Endothelial cell of hepatic sinusoid (primary cell): ENCODE data around the gene TUB.

Experiments
- in situ Hi-C: cut with HindIII; loops from 2 replicates; pipeline ENCODE4 v1.10.0; 2017; ENCODE audit warnings: low sequenced_read_pairs

Gene TUB

DNA sequence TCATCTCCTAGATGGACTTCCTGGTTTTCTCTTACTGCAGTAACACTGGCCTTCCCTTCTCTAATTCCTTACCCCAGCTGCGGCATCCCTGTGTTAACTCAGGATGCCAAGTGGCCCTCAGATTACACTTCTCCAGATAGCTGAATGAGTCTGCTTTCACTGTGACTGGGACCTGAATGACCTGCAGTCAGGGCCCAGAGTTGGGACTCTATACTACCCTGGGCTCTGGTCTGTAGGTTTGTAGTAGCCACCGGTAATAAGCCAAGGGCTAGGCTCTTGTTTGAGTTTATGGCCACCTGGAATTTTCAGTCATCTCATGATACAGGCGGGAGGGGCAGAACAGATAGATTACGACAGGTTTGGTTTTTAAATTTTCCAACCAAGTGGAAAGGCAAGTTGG lies 24.1 kb downstream of the TUB start:
- in situ Hi-C loops = no loop called here

DNA sequence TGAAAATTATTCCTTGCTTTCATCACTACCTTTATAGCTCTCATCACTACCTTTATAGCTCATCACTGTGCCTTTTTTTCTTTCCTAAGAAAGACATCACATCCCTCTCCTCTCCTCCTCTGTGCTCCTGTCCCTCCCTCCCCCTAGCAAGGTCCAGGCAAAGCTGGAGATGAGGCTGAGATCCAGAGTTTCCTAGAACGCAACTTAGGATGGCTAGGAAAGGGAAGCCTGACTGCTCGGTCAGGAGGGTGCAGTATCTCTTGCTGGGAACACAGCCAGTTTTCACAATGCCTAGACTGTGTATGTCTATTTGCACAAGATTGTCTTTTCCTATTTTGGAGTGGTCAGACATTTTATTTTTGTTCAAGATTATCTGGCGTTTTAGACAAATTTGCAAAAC lies 24.7 kb downstream of the TUB start:
- in situ Hi-C loops = no loop called here

DNA sequence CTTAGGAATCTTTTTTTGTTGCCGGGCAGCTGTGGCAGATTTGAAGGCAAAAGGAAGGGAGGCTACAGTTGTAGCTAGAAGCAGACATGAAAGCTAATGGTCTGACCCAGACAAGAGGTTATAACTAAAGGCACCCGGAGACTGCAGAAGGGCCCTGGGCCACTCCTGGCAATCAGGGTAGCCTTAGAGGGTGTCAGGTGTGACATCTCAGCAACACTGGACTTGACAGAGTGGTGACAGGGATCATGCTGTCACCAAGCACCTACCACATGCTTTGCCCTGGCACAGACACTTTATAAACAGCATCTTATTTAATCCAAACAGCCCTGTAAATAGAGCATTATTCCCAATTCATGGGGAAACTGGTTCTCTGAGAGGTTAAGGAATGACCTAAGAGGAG lies 25.7 kb downstream of the TUB start:
- in situ Hi-C loops = no loop called here

DNA sequence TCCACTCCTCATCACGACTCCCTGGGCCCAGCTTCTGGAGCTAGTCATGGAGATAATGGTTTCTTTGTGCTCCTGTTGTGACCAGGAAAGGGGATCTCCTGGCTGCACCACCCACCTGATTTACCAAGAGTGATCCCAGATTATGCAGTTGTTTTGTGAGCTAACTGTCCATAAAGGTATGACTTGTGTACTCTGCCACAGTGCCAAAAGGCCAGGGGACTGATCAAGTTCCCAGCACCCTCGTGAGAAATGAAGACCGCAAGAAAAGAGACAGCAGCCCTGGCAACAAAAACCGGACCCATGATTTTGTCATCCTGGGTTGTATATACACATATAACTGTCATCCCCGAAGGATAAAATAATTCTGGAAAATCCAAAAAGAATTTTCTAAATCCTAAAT lies 26.6 kb downstream of the TUB start:
- in situ Hi-C loops = no loop called here

DNA sequence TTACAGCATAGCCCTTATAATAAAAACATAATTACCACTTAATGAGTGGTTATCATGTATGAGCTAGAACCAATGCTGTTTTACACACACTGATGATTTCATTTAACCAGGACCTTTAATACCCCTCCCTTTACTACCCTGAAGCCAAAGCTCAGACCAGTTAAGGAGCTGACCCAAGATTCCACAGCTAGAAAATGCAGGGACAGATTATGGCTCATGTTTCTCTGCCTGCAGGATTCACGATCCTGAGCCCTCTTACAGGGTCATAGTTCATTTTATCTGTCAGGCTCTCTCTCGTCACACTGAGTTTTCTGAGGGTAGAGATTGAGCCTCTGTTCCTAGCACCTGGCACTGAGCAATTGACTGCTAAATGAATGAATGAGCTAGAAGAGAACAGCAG lies 27.4 kb downstream of the TUB start:
- in situ Hi-C loops = no loop called here

DNA sequence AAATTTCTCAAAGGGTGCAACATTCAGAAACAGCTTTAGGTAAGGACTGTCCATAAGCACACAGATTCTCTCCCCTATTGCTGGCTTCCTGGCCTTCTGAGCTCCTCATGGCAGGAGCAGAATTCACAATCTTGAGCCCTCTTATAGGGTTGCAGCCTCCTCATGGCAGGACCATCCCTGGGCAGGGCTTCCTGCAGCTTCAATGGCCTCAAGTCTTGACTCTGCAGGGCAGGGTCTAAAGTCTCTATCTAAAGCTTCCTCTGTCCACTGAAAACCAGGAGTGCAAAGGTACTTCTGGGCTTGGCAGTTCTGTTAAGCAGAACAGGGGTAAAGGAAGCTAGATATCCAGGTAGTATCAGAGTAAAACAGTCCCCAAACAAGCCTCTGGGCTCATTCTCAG lies 28.7 kb downstream of the TUB start:
- in situ Hi-C loops = no loop called here

DNA sequence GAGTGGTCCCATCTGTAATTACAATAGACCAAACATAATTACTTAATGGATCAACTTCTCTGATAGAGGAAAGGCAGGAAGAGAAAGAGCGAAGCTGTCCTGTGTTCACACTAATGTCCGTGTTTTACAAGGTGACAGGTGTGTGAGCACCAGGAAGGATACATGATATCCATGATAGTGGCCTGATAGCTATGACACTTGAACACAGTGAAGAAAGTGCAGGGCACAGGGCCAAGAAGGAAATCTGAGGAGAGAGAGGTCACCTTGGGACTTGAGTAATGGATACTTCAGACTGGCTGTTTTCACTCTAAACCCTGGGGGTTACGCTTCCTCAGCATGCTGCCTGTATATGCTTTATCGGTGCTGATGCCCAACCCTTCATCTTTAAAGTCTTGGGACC lies 29.4 kb downstream of the TUB start:
- in situ Hi-C loops = no loop called here

DNA sequence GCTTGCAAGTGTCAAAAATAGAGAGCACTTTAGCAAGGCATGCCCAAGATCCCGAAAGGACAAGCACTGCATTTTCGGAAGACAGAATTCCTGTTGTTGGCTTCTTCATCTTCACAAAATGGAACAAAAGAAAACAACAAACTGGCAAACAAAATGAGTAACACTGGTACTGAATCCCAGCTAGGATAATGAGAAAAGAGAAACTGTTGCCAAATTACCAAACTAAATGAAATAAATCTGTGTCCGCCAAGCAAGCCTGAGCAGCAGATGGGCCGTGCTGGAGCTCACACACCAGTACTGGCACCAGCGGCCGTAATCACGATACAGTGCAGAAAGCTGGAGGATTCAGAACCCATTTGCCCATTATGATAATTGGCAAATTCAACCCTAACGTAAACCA lies 30.6 kb downstream of the TUB start:
- in situ Hi-C loops = no loop called here

DNA sequence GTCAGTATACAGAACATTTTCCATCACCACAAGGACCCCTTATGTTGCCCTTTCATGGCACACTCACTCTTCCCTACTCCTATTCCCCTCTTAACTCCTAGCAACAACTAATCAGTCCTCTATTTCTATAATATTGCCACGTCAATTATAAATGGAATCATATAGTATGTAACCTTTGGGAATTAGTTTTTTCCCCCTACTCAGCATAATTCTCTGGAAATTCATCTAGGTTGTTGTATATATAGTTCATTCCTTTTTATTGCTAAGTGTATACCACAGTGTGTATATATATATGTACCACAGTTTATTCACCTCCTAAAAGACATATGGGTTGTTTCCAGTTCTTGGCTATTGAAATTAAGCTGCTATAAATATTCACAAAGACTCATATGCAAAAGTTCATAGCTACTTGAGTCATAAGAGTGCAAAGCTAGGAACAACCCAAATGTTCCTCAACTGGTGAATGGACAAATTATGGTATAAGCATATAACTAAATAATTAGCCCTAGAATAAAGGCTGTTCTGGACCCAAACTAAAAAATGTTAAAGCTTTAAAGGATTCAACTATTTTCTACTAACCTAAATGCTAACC lies 41.3 kb downstream of the TUB start:
- in situ Hi-C loops = no loop called here

DNA sequence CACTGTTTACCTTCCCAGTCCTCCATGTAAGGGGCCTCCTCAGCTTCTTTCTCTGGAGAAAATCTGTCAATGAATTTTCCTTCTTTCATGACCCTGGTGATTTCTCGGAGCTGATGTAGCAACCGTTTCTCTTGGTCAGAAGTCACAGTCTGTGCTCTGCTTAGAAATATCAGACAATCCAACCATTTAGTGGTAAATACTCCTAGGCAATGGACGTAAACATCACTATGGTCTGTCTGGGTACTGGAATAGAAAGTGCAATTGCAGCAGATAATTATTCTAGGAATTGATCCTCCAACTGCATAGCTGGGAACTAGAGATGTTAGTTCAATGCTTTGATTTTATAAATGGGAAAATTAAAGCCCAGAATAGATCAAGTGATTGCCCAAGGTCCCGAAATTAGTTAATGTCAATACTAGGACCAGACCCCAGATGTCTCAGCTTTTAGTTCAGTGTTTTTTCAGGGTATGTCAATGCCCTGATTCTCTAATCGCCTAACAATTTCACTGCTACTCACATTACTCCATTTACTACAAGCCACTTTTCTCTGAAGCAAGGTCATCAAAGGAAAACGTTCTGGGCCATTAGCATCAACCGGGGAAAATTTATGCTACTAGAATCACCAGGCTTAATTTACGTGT lies 45.8 kb downstream of the TUB start:
- in situ Hi-C loops = no loop called here

DNA sequence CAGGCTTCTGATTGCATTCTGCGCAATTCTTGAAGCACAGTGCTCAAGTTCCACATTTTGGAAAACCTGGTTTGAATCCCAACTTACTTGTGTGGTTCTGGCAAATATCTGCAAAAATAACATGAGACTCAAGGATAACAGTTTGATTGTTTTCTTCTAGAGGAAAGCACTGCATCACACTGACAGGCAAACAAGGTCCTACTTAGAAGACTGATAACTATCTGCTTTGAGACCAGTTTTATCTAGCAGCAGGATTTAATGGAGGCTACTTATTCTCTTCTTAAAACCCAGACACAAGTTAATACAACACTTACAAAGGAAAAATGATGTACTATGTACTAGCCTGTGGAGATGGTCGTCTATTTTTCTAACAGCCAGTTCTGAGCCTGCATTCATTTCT lies 46.4 kb downstream of the TUB start:
- in situ Hi-C loops = no loop called here

DNA sequence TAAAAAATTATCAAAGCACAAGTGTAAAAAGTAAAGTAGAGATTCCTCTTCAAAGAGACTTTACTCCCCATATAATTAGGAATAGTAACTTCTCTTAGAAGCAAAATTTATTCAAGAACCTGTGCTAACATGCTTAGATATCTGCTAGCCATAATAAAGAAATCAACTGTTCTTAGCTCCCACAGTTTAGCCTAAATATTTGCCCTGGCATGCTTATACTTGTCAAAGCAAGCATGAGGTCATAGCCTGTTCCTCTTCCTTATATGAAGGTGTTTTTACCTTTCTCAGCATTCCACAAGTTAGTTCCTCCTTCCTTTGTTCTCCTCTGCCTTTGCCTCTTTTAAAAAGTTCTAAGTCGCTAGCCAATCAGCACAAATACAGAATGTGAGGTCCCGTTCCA lies 57.5 kb downstream of the TUB start:
- in situ Hi-C loops = no loop called here

DNA sequence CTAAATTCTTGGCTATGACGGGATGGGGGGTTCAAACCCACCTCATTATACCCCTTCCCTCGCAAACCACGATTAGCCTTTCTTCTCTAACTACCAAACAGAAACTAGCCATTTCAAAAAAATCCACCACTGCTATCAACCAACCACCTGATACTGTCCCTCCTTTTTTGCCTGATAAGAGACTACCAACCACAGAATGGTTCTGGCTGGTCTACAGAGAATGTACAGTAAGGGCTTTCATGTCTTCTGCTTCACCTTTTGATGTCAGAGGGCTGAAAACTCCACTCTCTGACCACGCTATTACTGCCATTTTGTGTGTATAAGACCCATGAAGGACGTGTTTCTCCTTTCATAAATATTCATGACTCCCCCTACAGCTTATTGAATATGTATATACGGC lies 68.7 kb downstream of the TUB start:
- in situ Hi-C loops = no loop called here
